H9 (cell line): ENCODE results near the gene HES6. TPM values are rescaled to one million over a fixed set of nuclear protein-coding genes. Genes with fewer than 3 reads are reported as not detected.
A peak's percentile ranks its signal among the peaks of the same experiment; 100 is the strongest.

ENCODE experiments used
- DNase-seq: peaks from one replicate; pipeline ENCODE4 v3.0.0-alpha.2; 2017
- H2AFZ ChIP-seq: one replicate; pipeline ENCODE4 v1.6.1; 2013; ENCODE audit warnings: mild to moderate bottlenecking, low read length, control low read depth, moderate library complexity
- H2AK5ac ChIP-seq: 2 replicates; pipeline ENCODE4 v1.6.1; 2013; ENCODE audit warnings: low read length, control low read depth, mixed read lengths; ENCODE audit not compliant: insufficient read length
- H2BK120ac ChIP-seq: one replicate; pipeline ENCODE4 v1.6.1; 2013; ENCODE audit warnings: low read depth, mild to moderate bottlenecking, low read length, control low read depth, inconsistent platforms; ENCODE audit not compliant: poor library complexity, severe bottlenecking
- H2BK12ac ChIP-seq: 2 replicates; pipeline ENCODE4 v1.6.1; 2013; ENCODE audit warnings: low read length, control low read depth, mixed read lengths, low read depth; ENCODE audit not compliant: insufficient read length
- H2BK15ac ChIP-seq: 2 replicates; pipeline ENCODE4 v1.6.1; 2013; ENCODE audit warnings: low read depth, low read length, control low read depth
- H2BK20ac ChIP-seq: one replicate; pipeline ENCODE4 v1.6.1; 2013; ENCODE audit warnings: low read depth, mild to moderate bottlenecking, low read length, control low read depth, inconsistent platforms; ENCODE audit not compliant: poor library complexity, severe bottlenecking
- H2BK5ac ChIP-seq: 2 replicates; pipeline ENCODE4 v1.6.1; 2013; ENCODE audit warnings: low read length, control low read depth, mixed read lengths; ENCODE audit not compliant: insufficient read length
- H3K14ac ChIP-seq: 2 replicates; pipeline ENCODE4 v1.6.1; 2013; ENCODE audit warnings: low read length, control low read depth; ENCODE audit not compliant: insufficient read depth
- H3K18ac ChIP-seq: 2 replicates; pipeline ENCODE4 v1.6.1; 2013; ENCODE audit warnings: low read depth, mild to moderate bottlenecking, mixed read lengths, low read length, control low read depth; ENCODE audit not compliant: insufficient read length
- H3K23ac ChIP-seq: 2 replicates; pipeline ENCODE4 v1.6.1; 2013; ENCODE audit warnings: low read length, control low read depth, mixed read lengths, low read depth; ENCODE audit not compliant: insufficient read length
- H3K23me2 ChIP-seq: 2 replicates; pipeline ENCODE4 v1.6.1; 2013; ENCODE audit warnings: low read depth, mild to moderate bottlenecking, mixed read lengths, low read length, control low read depth; ENCODE audit not compliant: insufficient read length, poor library complexity, severe bottlenecking
- H3K27ac ChIP-seq: 2 replicates; pipeline ENCODE4 v1.5.1; 2013; ENCODE audit warnings: low read length, control low read depth, mixed read lengths, low read depth; ENCODE audit not compliant: insufficient read length
- H3K27me3 ChIP-seq: 2 replicates; pipeline ENCODE4 v1.6.1; 2013; ENCODE audit warnings: low read length, control low read depth, inconsistent platforms; ENCODE audit not compliant: insufficient read depth
- H3K4ac ChIP-seq: 2 replicates; pipeline ENCODE4 v1.6.1; 2013; ENCODE audit warnings: low read depth, mild to moderate bottlenecking, control low read depth, inconsistent platforms, low read length, moderate library complexity
- H3K4me1 ChIP-seq: 2 replicates; pipeline ENCODE4 v1.6.1; 2013; ENCODE audit warnings: low read length, control low read depth, inconsistent platforms; ENCODE audit not compliant: insufficient read depth
- H3K4me2 ChIP-seq: 2 replicates; pipeline ENCODE4 v1.6.1; 2013; ENCODE audit warnings: low read length, control low read depth, mixed read lengths; ENCODE audit not compliant: insufficient read length, insufficient read depth
- H3K56ac ChIP-seq: 2 replicates; pipeline ENCODE4 v1.6.1; 2013; ENCODE audit warnings: low read depth, mild to moderate bottlenecking, mixed read lengths, low read length, control low read depth; ENCODE audit not compliant: insufficient read length
- H3K79me1 ChIP-seq: 2 replicates; pipeline ENCODE4 v1.6.1; 2013; ENCODE audit warnings: low read depth, mild to moderate bottlenecking, moderate library complexity, low read length, control low read depth, inconsistent platforms; ENCODE audit not compliant: insufficient read depth, poor library complexity, severe bottlenecking
- H3K79me2 ChIP-seq: 2 replicates; pipeline ENCODE4 v1.6.1; 2013; ENCODE audit warnings: low read length, control low read depth, inconsistent platforms; ENCODE audit not compliant: insufficient read depth
- H3K9ac ChIP-seq: 2 replicates; pipeline ENCODE4 v1.6.1; 2013; ENCODE audit warnings: low read length, control low read depth, mixed read lengths; ENCODE audit not compliant: insufficient read length; ENCODE audit errors: extremely low read depth
- H3K9me3 ChIP-seq: one replicate; pipeline ENCODE4 v1.6.1; 2013; ENCODE audit warnings: low read depth, low read length, inconsistent platforms; ENCODE audit not compliant: control insufficient read depth
- H3T11ph ChIP-seq: one replicate; pipeline ENCODE4 v1.6.1; 2013; ENCODE audit warnings: mild to moderate bottlenecking, low read length, control low read depth, inconsistent platforms
- H4K20me1 ChIP-seq: one replicate; pipeline ENCODE4 v1.6.1; 2013; ENCODE audit not compliant: control insufficient read depth, insufficient read length, insufficient read depth
- H4K5ac ChIP-seq: 2 replicates; pipeline ENCODE4 v1.6.1; 2013; ENCODE audit warnings: low read depth, mild to moderate bottlenecking, mixed read lengths, low read length, control low read depth; ENCODE audit not compliant: insufficient read length
- H4K8ac ChIP-seq: replicated peaks from 2 replicates; pipeline ENCODE4 v1.6.1; 2013; ENCODE audit warnings: low read length, control low read depth, mixed read lengths, low read depth; ENCODE audit not compliant: insufficient read length
- H4K91ac ChIP-seq: 2 replicates; pipeline ENCODE4 v1.6.1; 2013; ENCODE audit warnings: low read depth, mild to moderate bottlenecking, moderate library complexity, mixed read lengths, low read length, control low read depth; ENCODE audit not compliant: insufficient read length
- H3K27ac Mint-ChIP-seq, 3 experiments: 2 replicates in 2 of 3; 3 replicates in 1 of 3; pipeline ENCODE4 v1.8.0; 2020 to 2021; ENCODE audit warnings: mixed read lengths in 3 of 3, mild to moderate bottlenecking in 1 of 3, moderate library complexity in 1 of 3
- H3K27me3 Mint-ChIP-seq: 2 replicates; pipeline ENCODE4 v1.8.0; 2021; ENCODE audit warnings: low read depth, mild to moderate bottlenecking, moderate library complexity, mixed read lengths
- H3K36me3 Mint-ChIP-seq, 3 experiments: 2 replicates in 2 of 3; 3 replicates in 1 of 3; pipeline ENCODE4 v1.8.0; 2020 to 2021; ENCODE audit warnings: low read depth in 3 of 3, mixed read lengths in 3 of 3; ENCODE audit not compliant: insufficient read depth in 1 of 3
- H3K4me1 Mint-ChIP-seq, 2 experiments: 2 replicates each; pipeline ENCODE4 v1.8.0; 2020; ENCODE audit warnings: mixed read lengths in 2 of 2
- H3K4me3 Mint-ChIP-seq, 2 experiments: 2 replicates in 1 of 2; 3 replicates in 1 of 2; pipeline ENCODE4 v1.8.0; 2020 to 2021; ENCODE audit warnings: mild to moderate bottlenecking in 2 of 2, mixed read lengths in 2 of 2, moderate library complexity in 1 of 2
- H3K9me3 Mint-ChIP-seq, 2 experiments: 2 replicates in 1 of 2; 3 replicates in 1 of 2; pipeline ENCODE4 v1.8.0; 2020; ENCODE audit warnings: mild to moderate bottlenecking in 2 of 2, mixed read lengths in 2 of 2, moderate library complexity in 1 of 2
- WGBS: extraction: QIAGEN DNeasy Blood & Tissue Kit; methylation state at CpG from one replicate; pipeline ENCODE4 v1.1.7; 2013; ENCODE audit warnings: missing lambda C conversion rate, low lambda C conversion rate, mixed read lengths; ENCODE audit not compliant: insufficient read length; ENCODE audit errors: extremely low coverage; 5-methylcytosine and 5-hydroxymethylcytosine counted together
- total RNA-seq: library from RNA; stranded (reverse); gene quantifications from 2 replicates; pipeline ENCODE4 v1.2.1, GENCODE V29; 2021
- TF ChIP-seq, protein P1 (sequence below): fragments of 200-600 bp; sonication (generic); conservative IDR thresholded peaks from 3 replicates; pipeline ENCODE4 v1.8.0; 2021; ENCODE audit warnings: antibody characterized with exemption, mild to moderate bottlenecking

The HES6 gene
- total RNA-seq, 1 experiment from 2014 or later = 27.1 TPM

- Histone ChIP-seq H2BK5ac (no peak overlapping the region), H2BK120ac (no peak overlapping the region), H3T11ph (no peak overlapping the region), H3K18ac (peak overlapping the region; percentile 65), H3K27me3 (peaks cover 11% of the 10 kb centered on the region; the same call in 1 of the 2 replicates), H4K91ac (no peak overlapping the region), H2BK12ac (no peak overlapping the region), H3K14ac (peak overlapping the region; percentile 62; the same call in 1 of the 2 replicates), H3K79me2 (no peaks in the 10 kb centered on the region; the same call in 1 of the 2 replicates), H2BK20ac (no peak overlapping the region), H4K20me1 (no peaks in the 10 kb centered on the region), H3K9ac (no peak overlapping the region), H3K23ac (no peak overlapping the region), H3K4me2 (peak overlapping the region; percentile 22), H3K27ac (no peak overlapping the region), H4K5ac (no peak overlapping the region), H3K56ac (no peak overlapping the region), H3K79me1 (no peaks in the 10 kb centered on the region), H3K4ac (no peak overlapping the region), H2AFZ (no peak overlapping the region), H3K23me2 (peaks cover 4% of the 10 kb centered on the region), H2AK5ac (no peak overlapping the region), H4K8ac (no peak overlapping the region), H2BK15ac (no peak overlapping the region), H3K9me3 (no peaks in the 10 kb centered on the region), H3K4me1 (peaks cover 3% of the 10 kb centered on the region; the same call in 1 of the 2 replicates)
- H3K27me3 Mint-ChIP-seq = peaks cover 43% of the 10 kb centered on the region
- WGBS = no CpG with 5 or more reads among the region's 71 CpGs
- H3K36me3 Mint-ChIP-seq = peaks cover 7 to 14% (median 11%) of the 10 kb centered on the region in 3 experiments
- H3K4me1 Mint-ChIP-seq = peaks cover 12 to 18% of the 10 kb centered on the region in 2 experiments
- peak; percentile 91 for DNase-seq
- H3K27ac Mint-ChIP-seq = no peak overlapping the region
- peak overlapping the region; percentile 50 to 75 for H3K4me3 Mint-ChIP-seq
- H3K9me3 Mint-ChIP-seq = peaks cover 2 to 3% of the 10 kb centered on the region in 2 experiments; a peak in 3 of 5 replicates
- TF ChIP-seq, protein P1, sequence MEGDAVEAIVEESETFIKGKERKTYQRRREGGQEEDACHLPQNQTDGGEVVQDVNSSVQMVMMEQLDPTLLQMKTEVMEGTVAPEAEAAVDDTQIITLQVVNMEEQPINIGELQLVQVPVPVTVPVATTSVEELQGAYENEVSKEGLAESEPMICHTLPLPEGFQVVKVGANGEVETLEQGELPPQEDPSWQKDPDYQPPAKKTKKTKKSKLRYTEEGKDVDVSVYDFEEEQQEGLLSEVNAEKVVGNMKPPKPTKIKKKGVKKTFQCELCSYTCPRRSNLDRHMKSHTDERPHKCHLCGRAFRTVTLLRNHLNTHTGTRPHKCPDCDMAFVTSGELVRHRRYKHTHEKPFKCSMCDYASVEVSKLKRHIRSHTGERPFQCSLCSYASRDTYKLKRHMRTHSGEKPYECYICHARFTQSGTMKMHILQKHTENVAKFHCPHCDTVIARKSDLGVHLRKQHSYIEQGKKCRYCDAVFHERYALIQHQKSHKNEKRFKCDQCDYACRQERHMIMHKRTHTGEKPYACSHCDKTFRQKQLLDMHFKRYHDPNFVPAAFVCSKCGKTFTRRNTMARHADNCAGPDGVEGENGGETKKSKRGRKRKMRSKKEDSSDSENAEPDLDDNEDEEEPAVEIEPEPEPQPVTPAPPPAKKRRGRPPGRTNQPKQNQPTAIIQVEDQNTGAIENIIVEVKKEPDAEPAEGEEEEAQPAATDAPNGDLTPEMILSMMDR = no peak
These were observed 1.2 kb upstream of the HES6 start for GRCh38 chr2:238240757-238241711.
